HEK293 (cell line): ENCODE measurements around the gene ACER3.

Experiments
- CTCF ChIP-seq: fragments of 450-650 bp; formaldehyde crosslinking; IDR thresholded peaks from 2 replicates; pipeline ENCODE4 v1.5.1; 2016; ENCODE audit warnings: missing biosample characterization, missing genetic modification characterization
- KLF9 ChIP-seq: fragments of 450-650 bp; formaldehyde crosslinking; IDR thresholded peaks from 2 replicates; pipeline ENCODE4 v1.5.1; 2016; ENCODE audit warnings: missing biosample characterization, missing genetic modification characterization, low read depth
- ZNF585B ChIP-seq: fragments of 450-650 bp; formaldehyde crosslinking; IDR thresholded peaks from 2 replicates; pipeline ENCODE4 v1.5.1; 2016; ENCODE audit warnings: missing biosample characterization, missing genetic modification characterization
- ZNF621 ChIP-seq: fragments of 450-650 bp; formaldehyde crosslinking; IDR thresholded peaks from 2 replicates; pipeline ENCODE4 v1.5.1; 2017; ENCODE audit warnings: missing biosample characterization, missing genetic modification characterization
- ZSCAN5A ChIP-seq: fragments of 450-650 bp; formaldehyde crosslinking; IDR thresholded peaks from 2 replicates; pipeline ENCODE4 v1.5.1; 2016; ENCODE audit warnings: missing biosample characterization, missing genetic modification characterization

- TF ChIP-seq KLF9 (tag by site-specific recombination) (no peak), CTCF (no peak), ZSCAN5A (tag by site-specific recombination) (no peak), ZNF621 (tag by site-specific recombination) (no peak), ZNF585B (no peak)
Measured at GRCh38 chr11:77044356-77044755, 183.6 kb downstream of the ACER3 start.
